ENCODE results near the gene ZDHHC14. TPM values are rescaled to one million over a fixed set of nuclear protein-coding genes. Genes with fewer than 3 reads are reported as not detected.
"Not testable (repeated sequence)": the region's sequence is repeated elsewhere in the genome, so short reads cannot be mapped to it uniquely, and the experiment has no call there.

Gene ZDHHC14
- total RNA-seq, 2 experiments from 2014 or later: 1.3 to 1.6 TPM

DNA sequence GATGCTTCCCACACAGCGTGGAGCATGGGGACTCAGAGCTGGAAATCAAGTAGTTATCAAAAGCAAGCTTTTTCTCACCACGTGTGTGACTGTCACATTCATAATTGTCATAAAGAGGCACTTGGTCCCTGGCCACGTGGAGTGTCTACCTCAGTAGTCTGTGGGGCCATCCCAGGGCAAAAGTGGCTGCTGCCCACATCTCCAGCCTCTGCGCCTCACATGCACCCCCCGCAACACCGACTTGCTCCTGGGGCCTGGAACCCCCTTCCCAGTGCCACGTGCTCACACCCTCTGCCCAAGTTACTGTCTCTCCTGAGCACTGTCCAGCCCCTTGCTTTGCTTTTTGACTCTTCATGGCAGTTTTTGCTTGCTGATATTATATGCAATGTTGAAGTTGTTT lies 308.9 kb downstream of the ZDHHC14 start:
- ATAC-seq (ENCODE audit: poor library complexity) (no peak), DNase-seq (no peak)
- Histone ChIP-seq H3K27me3 (ENCODE audit: control insufficient read depth in 1 of 2, insufficient read depth in 2 of 2, low read length in 2 of 2) (no peaks in the 10 kb centered on the region), H3K27ac (ENCODE audit: low read depth in 1 of 2, low read length in 2 of 2) (no peak overlapping the region), H3K9me3 (ENCODE audit: control insufficient read depth in 1 of 2, insufficient read depth in 1 of 2, low read length in 2 of 2) (no peaks in the 10 kb centered on the region), H3K4me1 (ENCODE audit: insufficient read depth, low read length) (no peaks in the 10 kb centered on the region), H3K4me3 (ENCODE audit: low read length) (no peak overlapping the region), H3K36me3 (ENCODE audit: insufficient read depth, low read length) (no peaks in the 10 kb centered on the region)
- TF ChIP-seq, protein P1, sequence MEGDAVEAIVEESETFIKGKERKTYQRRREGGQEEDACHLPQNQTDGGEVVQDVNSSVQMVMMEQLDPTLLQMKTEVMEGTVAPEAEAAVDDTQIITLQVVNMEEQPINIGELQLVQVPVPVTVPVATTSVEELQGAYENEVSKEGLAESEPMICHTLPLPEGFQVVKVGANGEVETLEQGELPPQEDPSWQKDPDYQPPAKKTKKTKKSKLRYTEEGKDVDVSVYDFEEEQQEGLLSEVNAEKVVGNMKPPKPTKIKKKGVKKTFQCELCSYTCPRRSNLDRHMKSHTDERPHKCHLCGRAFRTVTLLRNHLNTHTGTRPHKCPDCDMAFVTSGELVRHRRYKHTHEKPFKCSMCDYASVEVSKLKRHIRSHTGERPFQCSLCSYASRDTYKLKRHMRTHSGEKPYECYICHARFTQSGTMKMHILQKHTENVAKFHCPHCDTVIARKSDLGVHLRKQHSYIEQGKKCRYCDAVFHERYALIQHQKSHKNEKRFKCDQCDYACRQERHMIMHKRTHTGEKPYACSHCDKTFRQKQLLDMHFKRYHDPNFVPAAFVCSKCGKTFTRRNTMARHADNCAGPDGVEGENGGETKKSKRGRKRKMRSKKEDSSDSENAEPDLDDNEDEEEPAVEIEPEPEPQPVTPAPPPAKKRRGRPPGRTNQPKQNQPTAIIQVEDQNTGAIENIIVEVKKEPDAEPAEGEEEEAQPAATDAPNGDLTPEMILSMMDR (IDR thresholded peaks at IDR 0.05): no peak
- Mint-ChIP-seq H3K27me3 (no peaks in the 10 kb centered on the region), H3K36me3 (ENCODE audit: low read depth) (no peaks in the 10 kb centered on the region), H3K27ac (no peak overlapping the region), H3K9me3 (no peaks in the 10 kb centered on the region), H3K4me3 (no peak overlapping the region), H3K4me1 (ENCODE audit: low read depth) (no peaks in the 10 kb centered on the region)
- intact Hi-C loops (cut with DNase I, micrococcal nuclease): no loop called here
- ChIA-PET POLR2A (no interaction called here), CTCF (interaction anchor here (1.0 kb wide), 1 partner anchor 19 kb away, joined by 3 read pairs; no protein-coding TSS in a partner anchor)

DNA sequence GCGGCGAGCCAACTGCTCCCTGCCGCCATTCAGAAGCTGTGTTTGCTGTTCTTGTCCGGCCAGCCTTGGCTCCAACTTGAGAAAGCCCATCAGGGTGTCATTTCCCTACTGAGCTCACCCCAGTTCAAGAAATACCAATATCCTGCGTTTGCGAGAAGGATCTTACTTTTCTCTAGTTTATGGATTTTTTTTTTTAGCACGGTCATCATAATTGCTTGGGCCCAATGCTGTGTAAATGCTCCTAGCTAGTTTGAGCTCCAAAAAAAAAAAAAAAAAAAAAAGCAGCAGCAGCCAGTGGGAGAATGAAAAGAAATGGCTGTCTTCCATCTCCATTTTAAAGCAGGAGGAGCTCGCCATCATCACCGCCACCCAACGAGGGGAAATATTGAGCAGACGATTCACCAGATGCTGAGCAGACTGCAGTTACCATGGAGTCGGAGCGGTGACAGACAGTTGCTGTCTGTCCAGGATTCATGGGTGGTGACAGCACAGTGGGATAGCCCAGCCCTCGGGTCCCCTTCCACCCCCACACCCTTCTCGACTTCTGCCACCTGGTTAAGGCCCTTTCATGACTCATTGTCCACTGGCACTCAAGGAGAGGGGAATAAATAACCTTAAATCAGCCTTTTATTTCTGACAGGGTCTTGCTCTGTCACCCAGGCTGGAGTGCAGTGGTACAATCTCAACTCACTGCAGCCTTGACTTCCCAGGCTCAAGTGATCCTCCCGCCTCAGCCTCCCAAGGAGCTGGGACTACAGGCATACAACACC lies 309.6 kb downstream of the ZDHHC14 start:
- DNase-seq: no peak
- Histone ChIP-seq H3K4me3 (ENCODE audit: low read length) (no peak overlapping the region), H3K4me1 (ENCODE audit: insufficient read depth, low read length) (no peaks in the 10 kb centered on the region), H3K27ac (ENCODE audit: low read depth in 1 of 2, low read length in 2 of 2) (no peak overlapping the region), H3K36me3 (ENCODE audit: insufficient read depth, low read length) (no peaks in the 10 kb centered on the region), H3K9me3 (ENCODE audit: control insufficient read depth in 1 of 2, insufficient read depth in 1 of 2, low read length in 2 of 2) (peaks cover 0 to 4% of the 10 kb centered on the region in 2 experiments), H3K27me3 (ENCODE audit: control insufficient read depth in 1 of 2, insufficient read depth in 2 of 2, low read length in 2 of 2) (no peaks in the 10 kb centered on the region)
- Mint-ChIP-seq H3K27ac (no peak overlapping the region), H3K4me3 (no peak overlapping the region), H3K9me3 (no peaks in the 10 kb centered on the region), H3K36me3 (ENCODE audit: low read depth) (no peaks in the 10 kb centered on the region), H3K4me1 (ENCODE audit: low read depth) (no peaks in the 10 kb centered on the region), H3K27me3 (no peaks in the 10 kb centered on the region)
- ChIA-PET CTCF (interaction anchor here (1.0 kb wide), 1 partner anchor 20 kb away, joined by 3 read pairs; no protein-coding TSS in a partner anchor), POLR2A (no interaction called here)
- TF ChIP-seq, protein P1 (IDR thresholded peaks at IDR 0.05): no peak
- intact Hi-C loops (cut with DNase I, micrococcal nuclease): no loop called here
- ATAC-seq (ENCODE audit: poor library complexity): no peak

DNA sequence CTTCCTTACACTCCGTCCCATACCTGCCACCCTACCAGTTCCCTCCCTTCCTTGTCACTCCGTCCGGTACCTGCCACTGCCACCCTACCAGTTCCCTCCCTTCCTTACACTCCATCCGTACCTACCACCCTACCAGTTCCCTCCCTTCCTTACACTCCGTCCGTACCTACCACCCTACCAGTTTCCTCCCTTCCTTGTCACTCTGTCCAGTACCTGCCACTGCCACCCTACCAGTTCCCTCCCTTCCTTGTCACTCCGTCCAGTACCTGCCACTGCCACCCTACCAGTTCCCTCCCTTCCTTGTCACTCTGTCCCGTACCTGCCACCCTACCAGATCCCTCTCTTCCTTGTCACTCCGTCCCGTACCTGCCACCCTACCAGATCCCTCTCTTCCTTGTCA lies 310.6 kb downstream of the ZDHHC14 start:
- H3K27me3 ChIP-seq (ENCODE audit: control insufficient read depth in 1 of 2, insufficient read depth in 2 of 2, low read length in 2 of 2); H3K4me1 ChIP-seq (ENCODE audit: insufficient read depth, low read length); CTCF ChIA-PET; H3K4me3 Mint-ChIP-seq; POLR2A ChIA-PET; H3K4me1 Mint-ChIP-seq (ENCODE audit: low read depth); H3K4me3 ChIP-seq (ENCODE audit: low read length); H3K27ac ChIP-seq (ENCODE audit: low read depth in 1 of 2, low read length in 2 of 2); H3K36me3 Mint-ChIP-seq (ENCODE audit: low read depth); H3K36me3 ChIP-seq (ENCODE audit: insufficient read depth, low read length); intact Hi-C loops (cut with DNase I, micrococcal nuclease); H3K27ac Mint-ChIP-seq; H3K9me3 Mint-ChIP-seq; H3K9me3 ChIP-seq (ENCODE audit: control insufficient read depth in 1 of 2, insufficient read depth in 1 of 2, low read length in 2 of 2); DNase-seq; ATAC-seq (ENCODE audit: poor library complexity); H3K27me3 Mint-ChIP-seq: not testable (repeated sequence)

DNA sequence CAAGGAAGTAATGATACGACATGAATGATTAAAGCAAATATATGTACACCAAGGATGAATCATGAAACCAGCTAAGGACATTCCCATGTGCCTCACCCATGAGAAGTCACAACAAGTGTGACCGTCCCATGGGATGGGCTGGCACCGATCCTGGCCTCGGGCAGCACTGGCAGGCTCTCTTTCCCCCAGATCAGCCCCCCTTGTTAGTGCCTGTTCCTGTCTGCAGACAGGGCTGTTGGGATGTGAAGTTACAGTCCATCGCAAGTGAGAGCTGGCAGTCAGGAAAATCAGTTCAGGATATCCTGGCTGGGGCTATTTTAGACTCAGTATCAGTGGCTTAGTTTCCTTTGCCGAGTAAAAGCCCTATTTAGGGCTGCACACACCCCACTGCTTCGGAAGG lies 312.9 kb downstream of the ZDHHC14 start:
- ATAC-seq (ENCODE audit: poor library complexity) (no peak), DNase-seq (no peak)
- Histone ChIP-seq H3K27ac (ENCODE audit: low read depth in 1 of 2, low read length in 2 of 2) (no peak overlapping the region), H3K9me3 (ENCODE audit: control insufficient read depth in 1 of 2, insufficient read depth in 1 of 2, low read length in 2 of 2) (peaks cover 3 to 11% of the 10 kb centered on the region in 2 experiments), H3K36me3 (ENCODE audit: insufficient read depth, low read length) (no peaks in the 10 kb centered on the region), H3K27me3 (ENCODE audit: control insufficient read depth in 1 of 2, insufficient read depth in 2 of 2, low read length in 2 of 2) (no peaks in the 10 kb centered on the region), H3K4me1 (ENCODE audit: insufficient read depth, low read length) (no peaks in the 10 kb centered on the region), H3K4me3 (ENCODE audit: low read length) (no peak overlapping the region)
- intact Hi-C loops (cut with DNase I, micrococcal nuclease): no loop called here
- Mint-ChIP-seq H3K4me3 (no peak overlapping the region), H3K4me1 (ENCODE audit: low read depth) (no peaks in the 10 kb centered on the region), H3K27ac (no peak overlapping the region), H3K9me3 (peaks cover 4% of the 10 kb centered on the region), H3K27me3 (no peaks in the 10 kb centered on the region), H3K36me3 (ENCODE audit: low read depth) (no peaks in the 10 kb centered on the region)
- ChIA-PET CTCF (no interaction called here), POLR2A (no interaction called here)
- TF ChIP-seq, protein P1 (IDR thresholded peaks at IDR 0.05): no peak
